ENCODE data around the gene BTD.
A peak's percentile ranks its signal among the peaks of the same experiment; 100 is the strongest.
"Not testable (repeated sequence)": the region's sequence is repeated elsewhere in the genome, so short reads cannot be mapped to it uniquely, and the experiment has no call there.

The BTD gene

DNA sequence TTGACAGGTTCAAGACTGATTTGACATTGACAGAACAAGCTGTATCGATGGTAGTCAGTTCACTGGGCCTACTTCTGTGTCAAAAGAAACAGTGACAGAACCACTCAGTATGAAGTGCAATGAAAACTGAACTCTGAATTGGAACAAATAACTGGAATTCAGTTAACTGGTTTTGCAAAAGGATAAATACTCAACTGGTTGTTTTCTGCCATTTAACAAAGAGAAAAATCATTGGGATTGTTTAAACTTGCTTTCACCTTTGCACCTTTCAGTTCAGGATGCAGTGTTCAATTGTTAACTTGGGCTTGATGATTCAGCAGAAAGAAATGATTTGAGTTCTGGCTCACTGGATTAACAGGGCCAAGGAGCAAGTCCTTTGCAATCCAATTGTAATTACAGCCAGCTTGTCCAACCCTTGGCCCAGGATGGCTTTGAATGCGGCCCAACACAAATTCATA is 4.9 kb downstream of the BTD start:
- no peak for TF ChIP-seq POLR2AphosphoS5 (IDR thresholded peaks at IDR 0.05; ENCODE audit: low read depth, low read length)
- TF ChIP-seq POLR2A (IDR thresholded peaks at IDR 0.05; ENCODE audit: low read depth, low read length), result no peak
- DNase-seq (ENCODE audit: insufficient read length) (no peak), FAIRE-seq (no peak)

DNA sequence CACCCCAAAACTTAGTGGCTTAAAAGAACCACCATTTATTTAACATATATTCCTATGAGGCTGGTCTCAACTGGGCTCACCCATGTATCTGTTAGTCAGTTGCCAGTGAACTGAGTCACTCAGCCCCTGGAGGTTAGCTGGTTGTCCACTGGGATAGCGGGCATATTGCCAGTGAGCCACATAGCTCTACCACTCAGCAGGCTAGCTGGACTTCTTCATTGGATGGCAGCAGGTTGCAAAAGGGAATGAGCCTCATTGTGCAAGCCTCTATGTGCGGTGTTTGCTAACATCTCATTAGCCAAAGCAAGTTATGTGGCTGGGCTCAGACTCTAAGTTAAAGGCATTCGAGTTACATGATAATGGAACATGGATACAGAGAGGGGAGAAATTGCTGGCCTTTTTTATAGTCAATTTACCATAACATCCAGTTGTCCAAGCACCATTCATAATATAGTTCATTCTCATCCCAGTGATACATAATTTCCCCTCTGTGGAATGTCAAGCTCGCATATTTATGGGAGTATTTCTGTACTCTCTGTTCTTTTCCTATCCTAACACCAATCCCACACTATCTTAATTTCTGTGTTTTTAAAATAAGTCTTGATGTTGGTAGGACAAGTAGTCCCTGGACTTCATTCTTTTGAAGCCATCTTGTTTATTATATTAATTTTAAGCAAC is 8.7 kb downstream of the BTD start:
- TF ChIP-seq POLR2AphosphoS5 (IDR thresholded peaks at IDR 0.05; ENCODE audit: low read depth, low read length) (no peak), POLR2A (IDR thresholded peaks at IDR 0.05; ENCODE audit: low read depth, low read length) (no peak), TAF1 (IDR thresholded peaks at IDR 0.05; ENCODE audit: borderline replicate concordance, low read depth, low read length) (no peak)
- DNase-seq (ENCODE audit: insufficient read length) (no peak), FAIRE-seq (no peak)

DNA sequence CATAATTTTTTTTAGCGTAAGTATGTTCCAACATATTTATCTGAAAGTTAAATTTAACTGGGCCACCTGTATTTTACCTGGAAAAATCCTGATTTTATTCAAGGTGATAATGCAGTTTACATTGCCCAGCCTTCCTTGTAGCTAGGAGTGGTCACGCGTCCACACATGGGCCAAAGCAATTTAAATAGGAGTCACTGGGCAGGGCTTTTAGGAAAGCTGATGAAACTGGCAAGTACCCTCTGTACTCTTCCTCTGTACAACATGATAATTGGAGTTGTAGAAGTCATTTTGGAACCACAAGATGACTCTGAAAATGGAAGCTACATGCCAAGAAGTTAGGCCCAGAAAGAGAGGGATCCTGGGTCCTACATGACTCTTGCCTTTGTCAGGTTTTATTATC is 9.5 kb downstream of the BTD start:
- FAIRE-seq (peak; percentile 17), DNase-seq (ENCODE audit: insufficient read length) (no peak)
- TF ChIP-seq POLR2AphosphoS5 (IDR thresholded peaks at IDR 0.05; ENCODE audit: low read depth, low read length) (no peak), TAF1 (IDR thresholded peaks at IDR 0.05; ENCODE audit: borderline replicate concordance, low read depth, low read length) (no peak), POLR2A (IDR thresholded peaks at IDR 0.05; ENCODE audit: low read depth, low read length) (no peak)

DNA sequence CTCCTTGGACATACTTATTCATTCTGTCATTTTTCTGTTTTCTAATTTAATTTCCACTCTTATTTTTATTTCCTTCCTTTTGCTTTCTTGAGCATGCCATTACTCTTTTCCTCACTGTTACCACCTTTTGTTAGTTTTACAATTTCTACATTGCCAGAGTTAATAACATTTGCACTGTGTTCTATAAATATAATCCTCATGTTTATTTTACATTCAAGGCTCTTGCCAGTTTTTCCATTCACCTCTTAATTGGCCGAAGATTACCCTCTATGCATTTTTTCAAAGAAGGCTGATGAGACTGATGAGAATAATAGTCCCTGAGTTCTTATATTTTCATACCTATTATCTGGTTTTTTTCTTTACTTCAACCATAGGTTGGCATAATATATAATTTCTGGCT is 10.5 kb downstream of the BTD start:
- DNase-seq (ENCODE audit: insufficient read length) (no peak), FAIRE-seq (no peak)
- TF ChIP-seq TAF1 (IDR thresholded peaks at IDR 0.05; ENCODE audit: borderline replicate concordance, low read depth, low read length), result no peak
- no peak for TF ChIP-seq POLR2AphosphoS5 (IDR thresholded peaks at IDR 0.05; ENCODE audit: low read depth, low read length)
- TF ChIP-seq POLR2A (IDR thresholded peaks at IDR 0.05; ENCODE audit: low read depth, low read length), result no peak

DNA sequence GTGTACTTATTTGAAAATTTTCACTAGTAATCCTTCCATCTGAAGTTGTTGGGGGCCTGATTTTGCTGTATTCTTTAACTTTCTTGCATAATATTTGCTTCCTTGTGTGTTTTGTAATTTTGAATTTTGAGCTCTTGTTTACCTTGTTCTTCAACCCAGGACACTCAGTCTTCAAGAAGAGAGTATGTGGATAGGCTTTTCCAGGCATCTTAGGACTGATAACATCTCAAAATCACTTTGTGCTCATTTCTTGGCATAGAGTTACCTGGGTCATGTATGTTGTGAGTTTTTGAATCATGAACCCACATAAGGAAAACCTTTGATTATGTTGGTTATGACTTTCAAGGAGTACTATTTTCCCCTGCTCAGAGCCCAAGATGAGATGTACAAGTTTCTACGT is 13.4 kb downstream of the BTD start:
- no peak for FAIRE-seq

DNA sequence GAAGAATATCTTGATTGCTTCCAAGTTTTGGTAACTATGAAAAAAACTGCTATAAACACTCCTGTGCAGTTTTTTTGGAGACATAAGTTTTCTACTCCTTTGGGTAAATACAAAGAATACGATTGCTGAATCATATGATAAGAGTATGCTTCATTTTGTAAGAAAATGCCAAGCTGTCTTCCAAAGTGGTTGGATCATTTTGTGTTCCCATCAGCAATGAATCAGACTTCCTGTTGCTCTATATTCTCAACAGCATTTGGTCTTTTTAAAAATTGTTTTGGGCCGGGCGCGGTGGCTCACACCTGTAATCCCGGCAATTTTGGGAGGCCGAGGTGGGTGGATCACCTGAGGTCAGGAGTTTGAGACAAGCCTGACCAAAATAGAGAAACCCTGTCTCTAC is 14.5 kb downstream of the BTD start:
- TF ChIP-seq POLR2A (IDR thresholded peaks at IDR 0.05; ENCODE audit: low read depth, low read length), result no peak
- no peak for TF ChIP-seq TAF1 (IDR thresholded peaks at IDR 0.05; ENCODE audit: borderline replicate concordance, low read depth, low read length)
- DNase-seq (ENCODE audit: insufficient read length), result no peak
- FAIRE-seq, result no peak

More for the DNA sequence above, 13.4 kb downstream of the BTD start:
- no peak for DNase-seq (ENCODE audit: insufficient read length)
- TF ChIP-seq POLR2AphosphoS5 (IDR thresholded peaks at IDR 0.05; ENCODE audit: low read depth, low read length) (no peak), TAF1 (IDR thresholded peaks at IDR 0.05; ENCODE audit: borderline replicate concordance, low read depth, low read length) (no peak), POLR2A (IDR thresholded peaks at IDR 0.05; ENCODE audit: low read depth, low read length) (no peak)

- not testable (repeated sequence) for DNase-seq (ENCODE audit: insufficient read length); FAIRE-seq
These were observed 18.3 kb downstream of the BTD start for GRCh38 chr3:15619659-15620464.

- no peak for DNase-seq (ENCODE audit: insufficient read length)
- no peak for TF ChIP-seq POLR2A (IDR thresholded peaks at IDR 0.05; ENCODE audit: low read depth, low read length)
- no peak for TF ChIP-seq TAF1 (IDR thresholded peaks at IDR 0.05; ENCODE audit: borderline replicate concordance, low read depth, low read length)
- TF ChIP-seq POLR2AphosphoS5 (IDR thresholded peaks at IDR 0.05; ENCODE audit: low read depth, low read length), result no peak
- peak; percentile 14 for FAIRE-seq
These were observed 22.2 kb downstream of the BTD start for GRCh38 chr3:15623535-15624440.

DNA sequence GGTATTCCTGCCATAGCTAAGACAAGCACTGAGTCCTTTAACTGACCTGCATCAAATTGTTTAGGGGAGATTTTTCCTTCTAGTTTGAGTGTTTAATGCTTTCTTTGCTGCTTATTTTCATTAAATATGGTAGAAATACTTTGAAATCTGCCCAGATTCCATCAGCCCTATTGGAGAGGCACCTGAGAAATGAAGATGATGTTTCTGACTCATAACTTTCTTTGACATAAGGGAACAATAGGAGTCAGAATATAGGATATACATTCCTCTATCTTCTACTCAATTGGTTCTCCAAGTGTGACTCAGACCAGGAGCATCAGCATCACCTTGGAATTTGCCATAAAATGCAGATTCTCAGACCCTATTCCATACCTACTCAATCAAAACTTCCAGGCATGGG is 27.4 kb downstream of the BTD start:
- DNase-seq (ENCODE audit: insufficient read length) (no peak), FAIRE-seq (no peak)
- no peak for TF ChIP-seq POLR2A (IDR thresholded peaks at IDR 0.05; ENCODE audit: low read depth, low read length)
- TF ChIP-seq TAF1 (IDR thresholded peaks at IDR 0.05; ENCODE audit: borderline replicate concordance, low read depth, low read length), result no peak
- TF ChIP-seq POLR2AphosphoS5 (IDR thresholded peaks at IDR 0.05; ENCODE audit: low read depth, low read length), result no peak

- FAIRE-seq, result peak; percentile 92
- TF ChIP-seq POLR2AphosphoS5 (IDR thresholded peaks at IDR 0.05; ENCODE audit: low read depth, low read length) (no peak), TAF1 (IDR thresholded peaks at IDR 0.05; ENCODE audit: borderline replicate concordance, low read depth, low read length) (no peak)
- DNase-seq (ENCODE audit: insufficient read length), result peak; percentile 43
These were observed 28.5 kb downstream of the BTD start for GRCh38 chr3:15629860-15630597.

Data from GM12892 (cell line).